BLaER1 (cell line): ENCODE results near the gene IREB2.
"Not testable (repeated sequence)": the region's sequence is repeated elsewhere in the genome, so short reads cannot be mapped to it uniquely, and the experiment has no call there.

Source experiments
- H3K27ac ChIP-seq: shearing (Covaris generic); formaldehyde crosslinking; 2 replicates; pipeline ENCODE4 v1.8.1; 2022
- H3K27me3 ChIP-seq: shearing (Covaris generic); formaldehyde crosslinking; 2 replicates; pipeline ENCODE4 v1.8.1; 2022
- H3K36me3 ChIP-seq: shearing (Covaris generic); formaldehyde crosslinking; 2 replicates; pipeline ENCODE4 v1.8.1; 2022
- H3K4me1 ChIP-seq: shearing (Covaris generic); formaldehyde crosslinking; 2 replicates; pipeline ENCODE4 v1.8.1; 2022
- H3K4me2 ChIP-seq: shearing (Covaris generic); formaldehyde crosslinking; 2 replicates; pipeline ENCODE4 v1.8.1; 2022
- H3K4me3 ChIP-seq: shearing (Covaris generic); formaldehyde crosslinking; 2 replicates; pipeline ENCODE4 v1.8.1; 2022
- H3K9ac ChIP-seq: shearing (Covaris generic); formaldehyde crosslinking; 2 replicates; pipeline ENCODE4 v1.8.1; 2022
- H3K9me3 ChIP-seq: shearing (Covaris generic); formaldehyde crosslinking; 2 replicates; pipeline ENCODE4 v1.8.1; 2022
- H4K20me1 ChIP-seq: shearing (Covaris generic); formaldehyde crosslinking; 2 replicates; pipeline ENCODE4 v1.8.1; 2022
- Cebpa-rat ChIP-seq: shearing (Covaris generic); IDR thresholded peaks from 2 replicates; pipeline ENCODE4 v1.8.1; 2022

The IREB2 gene

DNA sequence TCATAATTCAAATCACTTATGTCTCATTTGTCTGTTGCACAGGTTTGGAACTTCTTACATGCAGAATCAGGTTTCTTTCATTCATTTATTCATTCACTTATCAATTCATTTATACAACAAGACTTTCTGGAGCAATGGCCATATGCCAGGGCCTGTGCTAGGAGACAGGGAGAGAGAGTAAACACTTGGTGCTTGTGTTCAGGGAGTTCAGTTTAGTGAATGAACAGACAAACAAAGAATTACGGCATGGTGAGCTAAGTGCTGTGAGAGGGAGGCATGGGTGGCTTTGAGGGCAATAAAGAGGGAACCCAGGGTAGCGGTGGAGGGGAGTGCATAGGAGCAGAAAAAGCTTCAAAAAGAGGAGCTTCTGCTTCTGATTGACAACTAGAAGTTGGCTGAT is 8.5 kb upstream of the IREB2 start:
- H4K20me1 ChIP-seq: no peaks in the 10 kb centered on the region
- H3K9ac ChIP-seq: no peak overlapping the region
- no peaks in the 10 kb centered on the region for H3K27me3 ChIP-seq
- no peak overlapping the region for H3K27ac ChIP-seq
- H3K4me2 ChIP-seq: no peak overlapping the region
- H3K4me1 ChIP-seq: peaks cover 29% of the 10 kb centered on the region
- no peak overlapping the region for H3K4me3 ChIP-seq
- no peak for TF ChIP-seq Cebpa-rat
- 0 out of 2 replicates have a peak, but pooled peaks cover 5% of the 10 kb centered on the region for H3K9me3 ChIP-seq
- no peaks in the 10 kb centered on the region for H3K36me3 ChIP-seq

DNA sequence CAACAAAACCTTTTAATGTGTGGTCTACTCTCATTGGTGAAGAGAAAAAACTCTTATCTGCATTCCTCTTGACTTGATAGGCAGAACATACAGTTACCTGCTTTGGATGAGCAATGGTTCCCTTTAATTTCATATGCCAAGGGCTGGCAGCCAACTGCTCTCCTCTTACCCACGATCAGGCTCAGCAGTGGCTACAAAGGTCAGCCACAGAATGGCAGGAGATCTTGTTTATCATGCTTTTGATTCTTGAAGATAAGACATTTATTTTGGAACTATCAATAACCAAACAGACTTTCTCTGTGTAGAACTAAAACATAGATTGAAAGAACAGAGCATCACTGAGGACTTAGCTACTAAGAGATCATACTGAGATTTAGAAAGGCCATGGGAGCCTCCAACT is 6.1 kb upstream of the IREB2 start:
- H3K9me3 ChIP-seq: no peaks in the 10 kb centered on the region
- no peak overlapping the region for H3K27ac ChIP-seq
- no peaks in the 10 kb centered on the region for H3K36me3 ChIP-seq
- H3K27me3 ChIP-seq: no peaks in the 10 kb centered on the region
- H3K9ac ChIP-seq: no peak overlapping the region
- peaks cover 13% of the 10 kb centered on the region for H3K4me1 ChIP-seq
- no peak overlapping the region for H3K4me3 ChIP-seq
- no peak for TF ChIP-seq Cebpa-rat
- H4K20me1 ChIP-seq: no peaks in the 10 kb centered on the region
- no peak overlapping the region for H3K4me2 ChIP-seq

DNA sequence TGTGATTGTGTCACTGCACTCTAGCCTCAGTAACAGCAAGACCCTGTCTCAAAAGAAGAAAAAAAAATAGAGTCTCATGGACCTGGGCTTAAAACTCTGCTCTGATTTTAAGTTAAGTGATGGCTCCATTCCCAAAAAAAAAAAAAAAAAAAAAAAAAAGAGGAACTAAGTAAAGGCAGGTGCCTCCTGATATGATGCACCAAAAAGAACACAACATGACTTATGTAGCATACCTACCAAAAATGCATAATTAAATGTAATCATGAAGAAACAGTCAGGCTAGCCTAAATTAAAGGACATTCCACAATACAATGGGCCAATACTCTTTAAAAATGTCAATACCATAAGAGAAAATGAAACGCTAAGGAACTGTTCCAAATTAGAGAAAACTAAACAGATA is 5.4 kb upstream of the IREB2 start:
- H3K4me3 ChIP-seq: no peak overlapping the region
- no peaks in the 10 kb centered on the region for H3K36me3 ChIP-seq
- no peak overlapping the region for H3K9ac ChIP-seq
- no peak for TF ChIP-seq Cebpa-rat
- H3K27me3 ChIP-seq: no peaks in the 10 kb centered on the region
- H3K4me2 ChIP-seq: no peak overlapping the region
- H3K27ac ChIP-seq: no peak overlapping the region
- no peaks in the 10 kb centered on the region for H4K20me1 ChIP-seq
- no peaks in the 10 kb centered on the region for H3K9me3 ChIP-seq
- H3K4me1 ChIP-seq: peaks cover 18% of the 10 kb centered on the region

DNA sequence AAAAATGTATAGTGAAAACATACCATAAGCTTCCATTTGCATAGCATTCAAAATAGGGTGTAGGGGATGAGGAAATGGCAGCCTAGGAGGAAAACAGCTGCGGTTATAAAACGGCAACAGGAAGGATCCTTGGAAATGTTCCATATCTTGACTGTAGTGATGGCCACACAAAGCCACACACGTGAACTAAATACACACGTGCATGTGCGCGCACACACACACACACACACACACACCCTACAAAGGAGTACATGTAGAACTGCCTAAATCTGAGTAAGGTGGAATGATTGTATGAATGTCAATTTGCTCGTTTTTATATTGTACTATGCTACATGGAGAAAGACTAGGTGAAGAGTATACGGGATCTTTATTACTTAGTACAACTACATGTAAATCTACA is 3.9 kb upstream of the IREB2 start:
- no peaks in the 10 kb centered on the region for H3K27me3 ChIP-seq
- H3K36me3 ChIP-seq: no peaks in the 10 kb centered on the region
- H3K4me1 ChIP-seq: peaks cover 19% of the 10 kb centered on the region
- H4K20me1 ChIP-seq: peaks cover 4% of the 10 kb centered on the region
- no peak overlapping the region; the same call in 1 of the 2 replicates for H3K27ac ChIP-seq
- H3K9ac ChIP-seq: no peak overlapping the region
- no peak for TF ChIP-seq Cebpa-rat
- no peak overlapping the region for H3K4me3 ChIP-seq
- H3K4me2 ChIP-seq: peak overlapping the region; percentile 60
- H3K9me3 ChIP-seq: no peaks in the 10 kb centered on the region

DNA sequence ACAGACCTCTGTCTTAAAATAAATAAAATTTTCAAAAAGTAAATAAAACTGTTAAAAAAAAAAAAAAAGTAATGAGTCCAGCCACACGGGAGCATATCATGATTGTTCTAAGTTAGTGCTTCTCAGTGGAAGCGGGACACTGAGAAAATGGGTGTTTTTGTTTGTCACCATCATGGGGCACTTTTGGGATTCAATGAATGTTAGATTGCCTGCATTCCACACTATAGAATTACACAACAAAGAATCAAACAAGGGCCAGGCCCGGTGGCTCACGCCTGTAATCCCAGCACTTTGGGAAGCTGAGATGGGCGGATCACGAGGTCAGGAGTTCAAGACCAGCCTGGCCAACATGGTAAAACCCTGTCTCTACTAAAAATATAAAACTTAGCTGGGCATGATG is 3.3 kb upstream of the IREB2 start:
- not testable (repeated sequence) for H3K36me3 ChIP-seq, H4K20me1 ChIP-seq, H3K9me3 ChIP-seq, H3K27ac ChIP-seq, H3K9ac ChIP-seq, H3K4me3 ChIP-seq, H3K27me3 ChIP-seq, H3K4me2 ChIP-seq
- peaks cover 25% of the 10 kb centered on the region for H3K4me1 ChIP-seq

DNA sequence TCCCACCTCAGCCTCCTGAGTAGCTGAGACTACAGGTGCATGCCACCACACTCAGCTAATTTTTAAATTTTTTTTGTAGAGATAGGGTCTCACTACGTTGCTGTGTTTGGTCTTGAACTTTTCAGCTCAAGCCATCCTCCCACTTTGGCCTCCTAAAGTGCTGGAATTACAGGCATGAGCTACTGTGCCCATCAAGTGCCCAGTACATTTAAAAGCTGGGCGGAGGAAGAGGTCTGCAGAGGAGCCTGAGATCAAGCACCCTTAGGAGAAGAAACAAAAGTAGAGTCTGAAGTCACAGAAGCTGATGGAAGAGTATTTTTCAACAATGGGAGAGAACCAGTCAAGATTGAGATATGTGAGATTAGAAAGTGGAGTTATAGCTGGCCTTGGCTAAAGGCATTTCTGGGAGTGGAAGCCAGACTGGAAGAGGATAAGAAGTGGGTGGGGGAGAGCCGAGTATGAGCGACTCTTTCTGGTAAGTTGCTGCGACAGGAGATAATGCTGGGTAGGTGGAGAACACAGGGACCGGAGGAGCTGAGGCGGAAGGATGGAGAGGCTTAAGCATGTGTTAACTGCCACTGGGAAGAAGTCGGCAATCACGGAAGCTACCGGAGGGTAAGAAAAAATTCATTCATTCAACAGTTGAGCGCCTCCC is 782 bp upstream of the IREB2 start:
- Histone ChIP-seq H3K9ac (peak overlapping the region; percentile 100), H3K27me3 (no peaks in the 10 kb centered on the region), H3K36me3 (peaks cover 24% of the 10 kb centered on the region), H4K20me1 (peaks cover 35% of the 10 kb centered on the region), H3K4me2 (peak overlapping the region; percentile 78), H3K27ac (peak overlapping the region; percentile 100), H3K4me3 (peak overlapping the region; percentile 98), H3K9me3 (no peaks in the 10 kb centered on the region), H3K4me1 (peaks cover 40% of the 10 kb centered on the region)
- TF ChIP-seq Cebpa-rat: no peak

DNA sequence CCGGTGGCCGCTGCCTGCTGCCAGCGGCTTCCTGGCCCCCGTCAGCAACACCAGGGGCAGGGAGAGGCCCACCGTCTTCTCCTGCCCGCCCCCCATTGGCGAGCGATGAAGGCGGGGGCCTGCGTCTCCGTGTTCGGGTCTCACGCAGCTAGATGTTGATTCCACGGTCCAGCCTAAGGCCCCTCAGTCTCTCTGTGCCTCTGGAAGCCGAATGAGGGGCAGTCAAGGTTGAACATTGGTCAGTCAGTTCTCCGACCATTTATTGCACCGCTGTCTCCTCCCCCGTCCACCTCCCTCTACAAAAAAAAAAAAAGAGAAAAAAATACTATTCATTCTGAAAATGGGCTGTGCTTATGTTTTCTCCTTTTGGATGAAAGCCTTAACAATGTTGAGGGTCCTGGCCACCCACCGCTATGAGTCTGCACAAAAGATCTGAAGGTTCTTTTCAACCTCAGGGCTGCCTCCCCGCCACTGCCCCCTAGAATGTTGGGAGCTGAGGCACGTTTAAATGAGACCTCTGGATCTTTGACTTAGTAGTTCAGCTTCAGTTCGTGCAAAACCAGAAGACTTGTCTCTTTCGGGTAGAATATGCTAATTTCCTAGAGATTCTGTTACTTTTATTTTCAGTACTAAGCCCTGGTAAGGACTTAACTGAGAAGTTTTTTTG is 736 bp downstream of the IREB2 start:
- Histone ChIP-seq H3K27me3 (no peaks in the 10 kb centered on the region), H3K9me3 (no peaks in the 10 kb centered on the region), H3K9ac (peak overlapping the region; percentile 100), H4K20me1 (peaks cover 50% of the 10 kb centered on the region), H3K36me3 (peaks cover 39% of the 10 kb centered on the region), H3K27ac (peak overlapping the region; percentile 100), H3K4me2 (peak overlapping the region; percentile 77), H3K4me1 (peaks cover 39% of the 10 kb centered on the region), H3K4me3 (peak overlapping the region; percentile 98)
- TF ChIP-seq Cebpa-rat: no peak

DNA sequence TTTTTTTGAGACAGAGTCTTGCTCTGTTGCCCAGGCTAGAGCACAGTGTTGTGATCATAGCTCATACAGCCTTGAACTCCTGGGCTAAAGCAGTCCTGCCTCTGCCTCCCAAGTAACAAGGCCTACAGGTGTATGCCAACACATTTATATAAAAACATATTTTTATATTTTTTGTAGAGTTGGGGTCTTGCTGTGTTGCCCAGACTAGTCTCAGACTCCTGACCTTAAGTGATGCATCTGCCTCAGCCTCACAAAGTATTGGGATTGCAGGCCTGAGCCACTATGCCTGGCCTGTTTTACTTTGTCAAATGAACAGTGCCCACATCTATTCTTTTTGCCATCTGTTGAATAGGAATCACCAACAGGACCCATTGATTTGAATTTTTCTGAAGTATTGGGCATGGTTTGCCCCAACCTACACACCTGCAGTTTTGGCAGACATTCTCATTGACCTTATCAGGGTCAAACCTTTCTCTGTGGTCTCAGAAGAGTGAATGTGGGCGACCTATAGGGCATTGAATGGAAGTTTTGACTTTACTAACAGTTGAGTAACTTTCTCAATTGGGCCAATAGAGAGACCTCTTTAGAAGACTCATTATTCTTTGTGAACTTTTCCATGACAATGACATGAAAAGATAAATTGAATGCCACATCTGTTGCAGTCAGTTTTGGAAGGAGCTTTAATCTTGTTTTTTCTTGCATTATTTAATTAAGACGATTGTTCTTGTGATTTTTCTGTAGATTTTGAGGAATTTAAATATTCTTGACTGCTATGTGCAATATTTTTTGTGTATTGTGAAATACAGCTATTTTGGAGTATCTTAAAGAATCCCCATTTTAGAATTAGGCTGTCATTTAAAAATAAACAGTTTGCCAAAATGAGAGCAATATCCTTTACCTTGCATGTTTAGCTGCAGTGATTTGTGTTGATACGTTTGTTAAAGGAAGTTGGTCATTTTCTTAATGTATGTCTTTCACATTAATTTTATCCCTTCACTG is 2.7 kb downstream of the IREB2 start:
- H3K27me3 ChIP-seq: no peaks in the 10 kb centered on the region
- H3K9me3 ChIP-seq: no peaks in the 10 kb centered on the region
- H3K9ac ChIP-seq: no peak overlapping the region
- H3K36me3 ChIP-seq: peaks cover 58% of the 10 kb centered on the region
- H4K20me1 ChIP-seq: peaks cover 70% of the 10 kb centered on the region
- peak overlapping the region; percentile 77 for H3K4me2 ChIP-seq
- H3K4me1 ChIP-seq: peaks cover 32% of the 10 kb centered on the region
- TF ChIP-seq Cebpa-rat: no peak
- no peak overlapping the region for H3K4me3 ChIP-seq
- no peak overlapping the region for H3K27ac ChIP-seq

DNA sequence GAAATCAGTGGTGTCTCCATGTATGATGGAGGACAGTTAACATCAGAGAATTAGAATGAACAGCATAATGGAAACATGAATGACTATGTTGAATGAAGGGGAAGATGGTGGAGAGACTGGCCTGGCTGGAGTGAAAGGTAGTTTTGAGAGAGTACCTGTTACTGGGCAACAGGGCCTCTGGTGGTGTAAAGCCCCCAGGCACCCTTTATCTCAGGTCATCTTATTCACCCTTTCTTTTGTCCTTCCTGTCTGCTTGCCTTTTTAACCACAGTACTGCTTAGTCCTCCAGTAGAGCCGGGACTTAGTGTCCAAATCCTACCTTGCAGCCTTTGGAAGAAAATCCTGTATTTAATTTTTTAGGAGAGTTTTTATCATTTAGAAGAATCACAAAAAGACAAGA is 6.2 kb downstream of the IREB2 start:
- Histone ChIP-seq H3K27me3 (no peaks in the 10 kb centered on the region), H4K20me1 (peaks cover 100% of the 10 kb centered on the region), H3K9ac (no peak overlapping the region), H3K4me2 (no peak overlapping the region), H3K4me1 (peaks cover 23% of the 10 kb centered on the region), H3K4me3 (no peak overlapping the region), H3K9me3 (no peaks in the 10 kb centered on the region), H3K36me3 (peaks cover 94% of the 10 kb centered on the region), H3K27ac (no peak overlapping the region)
- no peak for TF ChIP-seq Cebpa-rat

DNA sequence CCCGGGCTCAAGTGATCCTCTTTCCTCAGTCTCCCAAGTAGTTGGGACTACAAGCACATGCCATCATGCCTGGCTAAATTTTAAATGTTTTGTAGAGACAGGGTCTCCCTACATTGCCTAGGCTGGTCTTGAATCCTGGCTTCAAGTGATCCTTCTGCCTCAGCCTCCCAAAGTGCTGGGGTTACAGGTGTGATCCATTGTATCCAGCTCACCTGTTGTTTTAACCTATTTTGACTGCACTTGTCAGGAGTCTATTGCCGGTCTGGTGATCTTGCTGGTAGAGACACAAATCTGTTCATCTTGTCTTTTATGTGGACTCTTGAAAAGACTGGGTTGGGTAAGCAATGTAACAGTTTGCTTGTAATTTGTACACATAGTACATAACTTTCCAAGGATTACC is 7.9 kb downstream of the IREB2 start:
- H3K4me1 ChIP-seq: peaks cover 7% of the 10 kb centered on the region
- H3K27ac ChIP-seq: no peak overlapping the region
- H3K36me3 ChIP-seq: peaks cover 97% of the 10 kb centered on the region
- H3K4me2 ChIP-seq: no peak overlapping the region
- H3K9me3 ChIP-seq: no peaks in the 10 kb centered on the region
- H3K27me3 ChIP-seq: no peaks in the 10 kb centered on the region
- peaks cover 100% of the 10 kb centered on the region for H4K20me1 ChIP-seq
- H3K4me3 ChIP-seq: no peak overlapping the region
- H3K9ac ChIP-seq: no peak overlapping the region
- no peak for TF ChIP-seq Cebpa-rat
